Stimulated activated CD4-positive, alpha-beta T cell treated with anti-CD3 and anti-CD28 coated beads, Interleukin-4, amount 100 ng/mL, for 24 hours (primary cell): Measurements from ENCODE around the gene ITPRIPL2.

Experiments
- DNase-seq: peaks from one replicate; pipeline ENCODE4 v3.0.0-alpha.2; 2020

The ITPRIPL2 gene

DNA sequence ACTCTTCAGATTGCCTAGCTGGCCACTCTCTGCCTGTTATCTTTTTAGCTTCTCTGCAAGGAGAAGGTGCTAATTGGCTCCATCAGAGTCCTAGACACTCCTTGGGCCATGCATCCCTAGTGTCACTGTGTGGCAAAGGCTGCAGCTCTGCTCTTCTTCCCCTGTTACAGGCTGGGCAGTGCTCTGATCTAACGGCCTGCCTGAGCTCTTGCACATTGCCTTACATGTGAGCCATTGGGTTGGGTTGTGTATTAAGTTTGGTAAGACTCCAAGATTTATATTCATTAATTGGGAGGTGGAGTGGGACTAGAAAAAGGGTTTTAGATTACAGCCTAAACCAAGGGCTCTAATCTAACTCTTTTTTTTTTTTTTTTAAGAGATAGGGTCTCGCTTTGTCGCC, 31.2 kb downstream of the ITPRIPL2 start:
- DNase-seq = no peak

- no peak for DNase-seq
Observed at GRCh38 chr16:19147126-19147525, 33.4 kb downstream of the ITPRIPL2 start.

DNA sequence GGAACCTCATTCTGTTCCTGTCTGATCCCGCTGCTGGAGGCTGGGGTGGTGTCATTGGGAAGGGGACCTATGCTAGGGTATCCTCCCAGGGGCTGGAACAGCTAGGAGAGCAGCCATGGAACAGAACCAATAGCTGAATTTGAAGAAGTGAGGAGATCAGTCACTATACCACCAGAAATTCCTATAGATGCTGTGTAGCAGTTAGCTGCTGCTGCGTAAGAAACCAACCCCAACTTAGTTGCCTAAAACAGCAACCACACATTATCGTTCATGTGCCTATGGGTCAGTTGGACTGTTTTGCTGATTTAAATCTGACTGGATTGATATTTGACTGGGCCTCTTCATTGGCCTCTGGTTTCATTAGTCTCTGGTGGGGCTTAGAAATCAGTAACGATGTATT, 33.9 kb downstream of the ITPRIPL2 start:
- no peak for DNase-seq

- DNase-seq = no peak
Observed at GRCh38 chr16:19148189-19148588, 34.4 kb downstream of the ITPRIPL2 start.

DNA sequence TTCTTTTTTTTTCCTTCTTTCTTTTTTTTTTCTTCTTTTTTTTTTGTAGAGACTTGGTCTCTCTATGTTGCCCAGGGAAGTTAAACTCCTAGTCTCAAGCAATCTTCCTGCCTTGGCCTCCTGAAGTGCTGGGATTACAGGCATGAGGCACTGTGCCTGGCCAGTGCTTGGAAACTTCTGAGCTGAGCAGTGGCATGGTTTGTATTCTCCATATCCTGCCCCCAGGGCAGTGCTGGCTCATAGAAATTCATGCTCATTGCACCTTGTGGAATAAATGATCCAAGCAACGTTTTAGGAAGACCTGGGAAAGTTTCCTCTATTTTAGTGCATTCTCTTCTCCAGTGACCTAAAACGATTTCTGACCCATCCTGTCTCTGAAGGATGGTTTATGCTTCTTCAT, 37.5 kb downstream of the ITPRIPL2 start:
- no peak for DNase-seq

DNA sequence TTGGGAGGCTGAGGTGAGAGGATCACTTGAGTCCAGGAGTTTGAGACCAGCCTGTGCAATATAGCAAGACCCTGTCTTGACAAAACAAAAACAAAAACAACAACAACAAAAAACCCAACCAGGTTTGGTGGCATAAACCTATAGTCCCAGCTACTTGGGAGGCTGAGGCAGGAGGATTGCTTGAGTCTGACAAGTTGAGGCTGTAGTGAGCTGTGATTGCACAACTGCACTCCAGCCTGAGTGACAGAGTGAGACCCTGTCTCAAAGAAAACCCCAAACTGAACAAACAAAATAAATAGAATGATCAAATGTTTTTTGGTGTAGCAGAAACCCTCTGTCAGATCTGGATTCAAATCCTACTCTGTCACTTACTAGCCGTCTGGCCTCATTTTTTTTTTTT, 38.3 kb downstream of the ITPRIPL2 start:
- DNase-seq = no peak

- DNase-seq = peak; percentile 12
Observed at GRCh38 chr16:19153876-19154275, 40.1 kb downstream of the ITPRIPL2 start.

DNA sequence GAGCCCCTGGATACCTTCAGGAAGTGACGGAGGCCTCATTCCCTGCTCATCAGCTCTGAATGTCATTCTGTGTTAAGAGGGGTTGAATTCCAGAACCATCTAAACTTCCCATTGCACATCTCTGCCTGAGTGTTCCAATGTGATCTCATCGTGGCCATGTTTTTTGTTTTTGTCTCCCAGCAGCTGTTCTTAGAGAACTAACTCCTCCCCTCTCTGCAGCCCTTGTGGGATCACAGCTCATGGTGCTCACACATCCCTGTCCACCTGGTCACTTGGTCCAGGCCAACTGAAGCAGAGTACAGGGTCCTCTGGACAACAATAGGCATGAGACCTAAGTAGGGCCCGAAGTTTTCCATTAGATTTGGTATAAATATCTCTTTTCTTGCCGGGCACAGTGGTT, 48.3 kb downstream of the ITPRIPL2 start:
- DNase-seq = no peak

DNA sequence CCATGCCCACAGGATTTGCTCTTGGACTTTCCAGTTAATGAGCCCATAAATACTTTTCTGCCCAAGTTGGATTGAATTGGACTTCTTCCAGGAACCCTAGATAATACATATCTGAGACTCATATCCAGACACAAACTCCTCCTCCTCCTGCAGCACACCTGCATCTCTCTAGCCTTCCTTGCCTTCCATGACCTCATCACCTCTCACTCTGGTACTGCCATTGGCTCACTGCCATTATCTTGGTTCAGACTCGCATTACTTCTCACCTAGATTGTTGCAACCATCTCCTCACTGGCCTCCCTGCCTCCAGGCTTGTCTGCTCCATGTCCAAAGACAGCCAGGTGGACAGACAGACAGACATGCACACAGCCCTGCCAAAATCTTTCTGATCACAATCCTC, 49.5 kb downstream of the ITPRIPL2 start:
- DNase-seq = no peak

- no peak for DNase-seq
Observed at GRCh38 chr16:19164285-19164684, 50.5 kb downstream of the ITPRIPL2 start.

DNA sequence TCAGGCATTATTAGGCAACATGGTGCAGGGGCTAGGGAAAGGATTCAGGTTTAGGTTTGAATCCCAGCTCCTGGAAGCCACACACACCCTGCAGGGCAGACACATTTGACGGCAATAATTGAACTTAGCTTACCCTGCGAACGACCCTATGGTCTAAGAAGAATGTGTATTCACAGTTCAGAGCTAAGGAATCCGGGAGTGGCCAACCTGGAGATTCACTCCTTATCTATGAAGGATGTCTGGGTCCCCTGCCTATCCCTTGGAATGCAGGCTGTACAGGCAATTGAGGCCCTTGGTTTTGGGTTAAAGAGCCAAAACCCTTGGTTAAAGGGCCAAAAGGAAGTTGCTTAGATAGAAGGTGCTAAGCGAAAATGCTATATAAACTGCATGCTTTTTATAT, 51.3 kb downstream of the ITPRIPL2 start:
- no peak for DNase-seq

- DNase-seq = no peak
Observed at GRCh38 chr16:19166500-19166899, 52.7 kb downstream of the ITPRIPL2 start.

DNA sequence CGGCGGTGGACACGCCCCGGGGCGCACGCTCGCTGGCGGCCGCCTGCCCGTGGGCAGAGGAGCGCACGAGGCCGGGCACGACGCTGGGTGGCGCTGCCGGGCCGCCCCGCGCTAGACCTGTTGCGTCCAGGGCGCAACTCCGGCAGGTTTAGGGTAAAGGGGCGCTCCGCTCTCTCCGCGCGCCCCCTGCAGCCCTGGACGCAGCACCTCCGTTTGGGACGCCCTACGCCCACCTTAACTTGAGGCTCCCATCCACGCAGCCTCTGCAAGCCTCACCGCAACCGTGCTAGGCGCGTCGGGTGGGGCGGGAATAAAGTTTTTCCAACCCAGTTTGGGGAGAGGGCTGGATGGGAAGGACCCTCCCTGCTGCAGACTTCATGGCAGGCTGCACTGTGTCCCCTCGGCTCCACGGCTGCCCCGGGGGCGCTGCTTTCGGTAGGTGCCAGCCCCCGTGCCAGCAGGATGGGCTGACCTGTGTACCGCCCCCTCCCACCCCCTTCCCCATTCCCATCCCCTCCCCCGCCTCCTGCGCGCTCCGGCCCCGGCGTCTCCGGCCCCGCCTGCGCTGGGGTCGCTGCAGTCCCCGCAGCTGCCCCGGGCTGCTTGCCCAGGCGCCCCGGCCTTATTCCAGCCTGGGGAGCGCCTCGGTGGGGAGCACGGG, 54.1 kb downstream of the ITPRIPL2 start, which contains the start of gene SYT17:
Gene SYT17, plus strand, starts transcription at position 531 of the 661 bp plus-strand sequence. CDS start 407 bp downstream, outside the sequence.
- DNase-seq = peak; percentile 24

DNA sequence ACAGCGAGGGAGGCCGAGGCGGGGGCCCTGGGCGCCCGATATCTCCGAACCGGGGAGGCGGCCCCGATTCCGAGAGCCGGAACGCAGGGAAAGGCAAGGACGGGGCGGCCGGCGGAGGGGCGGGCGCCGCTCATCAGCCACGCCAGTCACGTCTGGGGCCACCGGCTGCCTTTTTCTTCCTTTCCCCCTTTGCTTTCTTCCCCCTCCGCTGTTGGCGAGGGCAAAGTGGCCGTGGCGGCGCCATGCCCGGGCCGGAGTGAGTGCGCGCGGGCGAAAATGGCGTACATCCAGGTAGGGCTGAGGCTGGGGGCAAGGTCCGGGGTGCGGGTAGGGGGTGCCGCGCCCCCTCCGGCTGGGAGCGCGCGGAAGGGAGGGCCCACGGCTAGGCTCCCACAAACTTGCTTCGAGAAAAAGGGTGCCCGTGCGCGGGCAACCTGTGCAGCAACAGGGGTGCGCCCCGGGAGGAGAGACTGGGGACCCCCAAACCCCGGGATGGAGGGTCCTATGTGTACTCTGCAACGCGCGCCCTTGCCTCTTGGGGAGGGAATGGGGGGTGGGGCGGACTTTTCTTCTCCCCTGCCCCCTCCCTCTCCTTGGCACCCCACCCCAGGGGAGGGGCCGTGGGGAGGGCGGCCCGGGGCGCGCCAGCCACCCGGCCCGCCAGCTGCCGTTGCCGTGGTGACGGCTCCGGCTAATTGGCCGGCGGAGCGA, 54.8 kb downstream of the ITPRIPL2 start:
- DNase-seq = no peak

GRCh38 chr16:19169082-19169639, 55.4 kb downstream of the ITPRIPL2 start:
- DNase-seq = no peak

- no peak for DNase-seq
Observed at GRCh38 chr16:19170043-19170655, 56.4 kb downstream of the ITPRIPL2 start.
